ENCODE measurements around the gene TTC21A. TPM values are rescaled to one million over a fixed set of nuclear protein-coding genes. Genes with fewer than 3 reads are reported as not detected.

Gene TTC21A
- total RNA-seq, 3 donors from 2014 or later = 5.9 to 16.1 (median 13.1) TPM

DNA sequence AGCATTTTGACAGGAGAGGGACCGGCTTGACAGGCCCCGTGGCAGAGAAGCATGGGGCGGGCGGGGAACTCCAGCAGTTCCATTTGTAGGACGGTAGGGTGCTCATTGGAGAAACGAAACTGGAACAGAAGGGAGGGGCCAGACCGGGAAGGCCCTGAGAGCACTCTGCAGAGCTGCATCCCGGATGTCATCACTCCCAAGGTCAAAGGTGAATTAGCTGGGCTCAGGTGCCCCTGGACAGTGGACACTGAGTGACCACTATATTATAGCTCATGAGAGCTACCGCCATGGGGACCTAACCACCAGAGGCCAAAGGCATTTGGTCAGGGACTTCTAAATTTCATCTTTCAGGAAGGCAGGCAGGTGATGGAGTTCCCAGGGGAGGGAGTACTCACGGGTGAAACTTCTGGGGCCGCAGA, 38.6 kb downstream of the TTC21A start:
- peaks cover 14% of the 10 kb centered on the region for H3K36me3 ChIP-seq
- H3K4me1 ChIP-seq = peaks cover 21 to 61% of the 10 kb centered on the region in 2 donors
- peak overlapping the region; percentile 91 to 100 for H3K27ac ChIP-seq
- H3K9me3 ChIP-seq = no peaks in the 10 kb centered on the region
- intact Hi-C loops (cut with DNase I; ENCODE audit: low total_unique reads) = no loop called here
- TF ChIP-seq POLR2AphosphoS5 (IDR thresholded peaks at IDR 0.05) = no peak
- TF ChIP-seq, protein P1, sequence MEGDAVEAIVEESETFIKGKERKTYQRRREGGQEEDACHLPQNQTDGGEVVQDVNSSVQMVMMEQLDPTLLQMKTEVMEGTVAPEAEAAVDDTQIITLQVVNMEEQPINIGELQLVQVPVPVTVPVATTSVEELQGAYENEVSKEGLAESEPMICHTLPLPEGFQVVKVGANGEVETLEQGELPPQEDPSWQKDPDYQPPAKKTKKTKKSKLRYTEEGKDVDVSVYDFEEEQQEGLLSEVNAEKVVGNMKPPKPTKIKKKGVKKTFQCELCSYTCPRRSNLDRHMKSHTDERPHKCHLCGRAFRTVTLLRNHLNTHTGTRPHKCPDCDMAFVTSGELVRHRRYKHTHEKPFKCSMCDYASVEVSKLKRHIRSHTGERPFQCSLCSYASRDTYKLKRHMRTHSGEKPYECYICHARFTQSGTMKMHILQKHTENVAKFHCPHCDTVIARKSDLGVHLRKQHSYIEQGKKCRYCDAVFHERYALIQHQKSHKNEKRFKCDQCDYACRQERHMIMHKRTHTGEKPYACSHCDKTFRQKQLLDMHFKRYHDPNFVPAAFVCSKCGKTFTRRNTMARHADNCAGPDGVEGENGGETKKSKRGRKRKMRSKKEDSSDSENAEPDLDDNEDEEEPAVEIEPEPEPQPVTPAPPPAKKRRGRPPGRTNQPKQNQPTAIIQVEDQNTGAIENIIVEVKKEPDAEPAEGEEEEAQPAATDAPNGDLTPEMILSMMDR (IDR thresholded peaks at IDR 0.05) = no peak
- TF ChIP-seq POLR2A (IDR thresholded peaks at IDR 0.05) = no peak
- DNase-seq (ENCODE audit: low spot score in 2 of 2) = no peak
- no peak overlapping the region for H3K4me3 ChIP-seq
- H3K27me3 ChIP-seq = no peaks in the 10 kb centered on the region

DNA sequence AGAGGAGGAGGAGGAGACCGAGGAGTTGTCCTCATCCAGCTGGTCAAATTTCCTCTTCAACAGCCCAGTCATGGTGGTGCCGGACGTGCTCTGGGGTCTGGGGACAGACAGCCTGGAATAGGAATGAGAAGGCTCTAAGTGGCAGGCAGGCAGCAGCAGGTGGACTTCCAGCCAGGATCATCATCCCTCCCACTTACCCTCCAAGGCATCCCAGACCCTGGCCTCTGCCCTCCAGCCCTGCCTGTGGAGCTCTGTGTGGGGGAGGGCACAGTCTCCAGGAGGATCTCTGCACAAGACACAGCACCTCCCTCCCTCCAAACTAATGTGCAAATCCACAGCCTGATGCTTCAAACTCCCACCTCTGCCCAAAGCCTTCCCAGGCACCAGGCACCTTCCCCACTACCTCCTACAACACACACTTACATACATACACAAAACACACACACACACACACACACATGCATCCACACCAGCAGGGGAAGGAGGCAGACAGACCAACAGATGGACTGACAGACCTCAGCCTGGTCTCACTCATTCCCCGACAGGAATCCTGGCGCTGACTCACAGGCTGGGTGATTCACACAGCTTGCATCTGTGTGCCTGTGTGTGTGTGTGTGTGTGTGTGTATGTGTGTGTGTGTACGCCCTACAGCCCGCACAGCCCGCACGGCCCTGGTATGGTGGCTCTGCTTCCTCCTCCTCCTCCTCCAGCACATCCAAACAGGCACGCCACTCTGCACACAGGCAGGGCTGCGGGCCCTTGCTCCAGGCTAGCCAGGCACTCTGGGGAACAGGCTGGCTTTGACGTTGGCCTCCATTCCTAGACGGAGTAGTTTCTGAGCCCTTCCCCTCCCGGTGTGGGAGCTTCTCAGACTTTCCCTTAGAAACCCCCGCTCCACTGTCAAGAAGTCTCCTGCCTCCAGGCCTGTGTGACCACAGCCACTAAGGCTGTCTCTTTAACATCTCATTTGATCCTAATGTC, 39.4 kb downstream of the TTC21A start:
- intact Hi-C loops (cut with DNase I; ENCODE audit: low total_unique reads) = no loop called here
- Histone ChIP-seq H3K4me3 (peak overlapping the region; percentile 10 to 57 (median 29)), H3K27me3 (no peaks in the 10 kb centered on the region), H3K27ac (peak overlapping the region; percentile 91 to 100), H3K36me3 (peaks cover 14% of the 10 kb centered on the region), H3K9me3 (no peaks in the 10 kb centered on the region), H3K4me1 (peaks cover 21 to 55% of the 10 kb centered on the region in 2 donors)
- TF ChIP-seq, protein P1 (IDR thresholded peaks at IDR 0.05) = no peak
- TF ChIP-seq POLR2AphosphoS5 (IDR thresholded peaks at IDR 0.05) (peak in 2 of 3 donors; percentile 14 to 45), POLR2A (IDR thresholded peaks at IDR 0.05) (no peak)
- peak; percentile 69 to 74 for DNase-seq (ENCODE audit: low spot score in 2 of 2)

DNA sequence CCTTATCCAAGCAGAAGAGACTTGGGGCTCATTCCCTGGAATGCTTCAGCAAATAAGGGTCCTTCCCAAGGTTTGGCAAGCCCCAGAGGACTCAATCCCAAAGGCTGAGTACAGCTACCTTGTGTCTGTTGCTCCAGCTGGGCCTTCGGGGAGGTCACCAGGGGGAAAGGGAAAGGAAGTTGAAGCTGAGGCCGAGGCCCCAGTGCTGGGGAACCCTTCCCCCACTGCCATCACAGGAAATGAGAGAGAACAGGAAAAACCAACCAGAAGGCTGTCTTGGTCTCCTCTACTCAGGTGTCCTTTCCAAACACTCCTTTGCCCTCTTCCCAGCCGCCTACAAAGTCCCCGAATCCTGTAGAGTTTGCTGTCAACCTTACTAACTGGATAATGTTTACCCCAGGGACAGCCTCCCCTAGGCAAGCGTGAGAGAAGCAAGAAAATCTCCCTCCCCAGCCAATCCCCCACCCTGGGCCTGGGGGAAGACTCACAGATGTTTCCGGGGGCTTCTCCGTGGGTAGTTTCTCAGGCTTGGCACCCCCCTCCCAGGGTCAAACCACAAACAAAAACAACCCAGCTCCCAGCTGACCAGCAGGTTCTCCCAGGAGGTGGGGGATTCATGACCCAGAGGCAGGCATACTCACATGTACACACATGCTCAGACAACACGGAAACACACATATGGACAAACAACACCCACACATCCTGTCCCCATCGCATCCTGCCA, 40.4 kb downstream of the TTC21A start:
- TF ChIP-seq POLR2AphosphoS5 (IDR thresholded peaks at IDR 0.05) (no peak), POLR2A (IDR thresholded peaks at IDR 0.05) (no peak)
- TF ChIP-seq, protein P1 (IDR thresholded peaks at IDR 0.05) = no peak
- peak in 1 of 2 donors; percentile 17 for DNase-seq (ENCODE audit: low spot score in 2 of 2)
- Histone ChIP-seq H3K4me1 (peaks cover 14 to 45% of the 10 kb centered on the region in 2 donors), H3K36me3 (peaks cover 14% of the 10 kb centered on the region), H3K27me3 (no peaks in the 10 kb centered on the region), H3K4me3 (peak overlapping the region; percentile 10 to 57 (median 29)), H3K9me3 (no peaks in the 10 kb centered on the region), H3K27ac (peak overlapping the region; percentile 91 to 100)
- intact Hi-C loops (cut with DNase I; ENCODE audit: low total_unique reads) = no loop called here

DNA sequence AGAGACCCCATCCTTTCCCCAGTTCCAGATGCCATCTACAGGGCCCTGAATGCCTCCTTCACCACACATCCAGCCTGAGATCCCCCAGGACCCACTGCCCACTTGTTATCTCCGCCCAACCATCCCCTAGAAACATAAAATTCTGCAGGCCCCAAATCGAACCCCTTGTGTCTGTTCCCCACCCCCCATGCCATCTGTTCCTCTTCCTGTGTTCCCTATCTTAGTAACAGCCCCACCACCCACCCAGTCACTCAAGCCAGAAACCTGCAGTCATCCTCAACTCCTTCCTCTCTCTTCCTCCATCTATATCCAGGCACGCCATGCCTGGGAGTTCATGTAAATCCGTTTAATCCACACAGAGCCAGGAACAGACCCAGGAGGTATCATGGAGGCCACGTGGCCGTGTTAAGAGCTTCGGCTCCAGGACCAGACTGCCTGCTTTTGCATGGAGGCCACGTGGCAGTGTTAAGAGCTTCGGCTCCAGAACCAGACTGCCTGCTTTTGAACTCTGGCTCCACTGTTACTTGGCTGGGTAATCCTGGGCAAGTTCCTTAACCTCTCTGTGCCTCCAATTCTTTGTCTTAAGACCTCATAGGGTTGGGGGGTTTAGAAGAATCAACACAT, 41.1 kb downstream of the TTC21A start:
- no peaks in the 10 kb centered on the region for H3K27me3 ChIP-seq
- H3K36me3 ChIP-seq = peaks cover 7% of the 10 kb centered on the region
- peak overlapping the region; percentile 5 to 57 (median 29) for H3K4me3 ChIP-seq
- DNase-seq (ENCODE audit: low spot score in 2 of 2) = peak in 1 of 2 donors; percentile 21
- peak overlapping the region; percentile 91 to 100 for H3K27ac ChIP-seq
- intact Hi-C loops (cut with DNase I; ENCODE audit: low total_unique reads) = no loop called here
- no peak for TF ChIP-seq POLR2AphosphoS5 (IDR thresholded peaks at IDR 0.05)
- no peak for TF ChIP-seq POLR2A (IDR thresholded peaks at IDR 0.05)
- TF ChIP-seq, protein P1 (IDR thresholded peaks at IDR 0.05) = no peak
- H3K4me1 ChIP-seq = peaks cover 14 to 39% of the 10 kb centered on the region in 2 donors
- H3K9me3 ChIP-seq = no peaks in the 10 kb centered on the region

All from breast epithelium (tissue), 4 donors.